Ovary (tissue), 3 donors: ENCODE results near the gene DOCK1.

Experiments used
- CTCF ChIP-seq, 3 donors: fragments of 450-650 bp in 2 of 3; fragments of 200-600 bp in 1 of 3; IDR thresholded peaks; one replicate each; pipeline versions ENCODE4 v1.5.1 to v1.8.0; 2016 to 2022; ENCODE audit warnings: antibody characterized with exemption in 3 of 3, mild to moderate bottlenecking in 1 of 3
- EP300 ChIP-seq: sonication (generic); formaldehyde crosslinking; IDR thresholded peaks from one replicate; pipeline ENCODE4 v1.6.1; 2017; ENCODE audit warnings: antibody characterized with exemption
- POLR2A ChIP-seq: fragments of 450-650 bp; IDR thresholded peaks from one replicate; pipeline ENCODE4 v1.6.1; 2017; ENCODE audit warnings: antibody characterized with exemption, mild to moderate bottlenecking, moderate library complexity
- donor health status: DM: no; HTN: no; CAD: no.

DNA sequence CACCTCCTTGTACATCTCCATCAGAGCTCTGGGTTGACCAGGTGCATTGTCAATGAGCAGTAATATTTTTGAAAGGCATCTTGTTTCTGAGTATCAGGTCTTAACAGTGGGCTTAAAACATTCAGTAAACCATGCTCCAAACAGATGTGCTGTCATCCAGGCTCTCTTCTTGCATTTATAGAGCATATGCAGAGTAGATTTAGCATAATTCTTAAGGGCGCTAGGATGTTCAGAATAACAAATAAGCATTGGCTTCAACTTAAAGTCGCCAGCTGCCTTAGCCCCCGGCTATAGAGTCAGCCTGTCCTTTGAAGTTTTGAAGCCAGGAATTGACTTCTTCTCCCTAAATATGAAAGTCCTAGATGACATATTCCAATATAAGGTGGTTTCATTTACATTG lies 421.7 kb downstream of the DOCK1 start:
- no peak for TF ChIP-seq EP300
- TF ChIP-seq CTCF (IDR thresholded peaks at IDR 0.05) = no peak
- TF ChIP-seq POLR2A = no peak
